CD14-positive monocyte (primary cell): ENCODE data around the gene UGDH. TPM values are rescaled to one million over a fixed set of nuclear protein-coding genes. Genes with fewer than 3 reads are reported as not detected.
A peak's percentile ranks its signal among the peaks of the same experiment; 100 is the strongest.

Experiments
- DNase-seq, 3 donors: peaks; one replicate each; pipeline ENCODE4 v3.0.0-alpha.2; 2011 to 2022
- H2AFZ ChIP-seq: 2 replicates; pipeline ENCODE4 v1.6.0; 2012; ENCODE audit warnings: mild to moderate bottlenecking, low read depth, low read length, inconsistent platforms; ENCODE audit not compliant: insufficient read depth, poor library complexity, severe bottlenecking
- H3K27ac ChIP-seq, 2 donors: 1 replicate in 1 of 2; 2 replicates in 1 of 2; pipeline ENCODE4 v1.5.1; 2012 to 2013; ENCODE audit warnings: low read length in 2 of 2, control low read depth in 1 of 2, inconsistent platforms in 1 of 2, low read depth in 1 of 2, mild to moderate bottlenecking in 1 of 2
- H3K27me3 ChIP-seq, 2 donors: one replicate each; pipeline versions ENCODE4 v1.6.0 to v1.6.1; 2011 to 2013; ENCODE audit warnings: low read length in 2 of 2; ENCODE audit not compliant: control insufficient read depth in 2 of 2, insufficient read depth in 2 of 2
- H3K36me3 ChIP-seq, 2 donors: replicated peaks in 1 of 2; 1 replicate in 1 of 2; 2 replicates in 1 of 2; pipeline versions ENCODE4 v1.5.1 to v1.6.1; 2012 to 2013; ENCODE audit warnings: low read length in 2 of 2, control low read depth in 1 of 2, inconsistent platforms in 1 of 2, mild to moderate bottlenecking in 1 of 2; ENCODE audit not compliant: insufficient read depth in 2 of 2, control insufficient read depth in 1 of 2
- H3K4me1 ChIP-seq, 2 donors: 1 replicate in 1 of 2; 2 replicates in 1 of 2; pipeline versions ENCODE4 v1.5.1 to v1.6.1; 2012 to 2013; ENCODE audit warnings: low read length in 2 of 2, control low read depth in 1 of 2, inconsistent platforms in 1 of 2, mild to moderate bottlenecking in 1 of 2, moderate library complexity in 1 of 2; ENCODE audit not compliant: insufficient read depth in 2 of 2, control insufficient read depth in 1 of 2
- H3K4me2 ChIP-seq: replicated peaks from 2 replicates; pipeline ENCODE3; 2012; ENCODE audit warnings: low read length, moderate library complexity, mild to moderate bottlenecking; ENCODE audit not compliant: poor library complexity, severe bottlenecking; ENCODE audit errors: extremely low read depth
- H3K4me3 ChIP-seq, 3 experiments: fragments of 200-600 bp in 1 of 3; sonication (generic) in 1 of 3; replicated peaks in 1 of 3; 1 replicate in 2 of 3; 2 replicates in 1 of 3; pipeline ENCODE4 v1.5.1; 2011 to 2013; ENCODE audit warnings: low read length in 3 of 3, mild to moderate bottlenecking in 3 of 3, control low read depth in 2 of 3, low read depth in 2 of 3, inconsistent platforms in 1 of 3, moderate library complexity in 1 of 3
- H3K79me2 ChIP-seq: 2 replicates; pipeline ENCODE4 v1.6.0; 2012; ENCODE audit warnings: mild to moderate bottlenecking, control low read depth, inconsistent platforms, low read length, moderate library complexity; ENCODE audit not compliant: insufficient read depth
- H3K9ac ChIP-seq: 2 replicates; pipeline ENCODE4 v1.6.0; 2017; ENCODE audit warnings: low read length, mild to moderate bottlenecking; ENCODE audit not compliant: insufficient read depth, poor library complexity, severe bottlenecking
- H3K9me3 ChIP-seq, 2 donors: replicated peaks in 1 of 2; 1 replicate in 1 of 2; 2 replicates in 1 of 2; pipeline versions ENCODE4 v1.5.1 to v1.6.1; 2012 to 2013; ENCODE audit warnings: low read length in 2 of 2, control low read depth in 1 of 2; ENCODE audit not compliant: control insufficient read depth in 1 of 2, insufficient read depth in 1 of 2
- H4K20me1 ChIP-seq: 2 replicates; pipeline ENCODE4 v1.6.0; 2012; ENCODE audit warnings: mild to moderate bottlenecking, low read length, control low read depth, moderate library complexity; ENCODE audit not compliant: insufficient read depth
- H3K27ac Mint-ChIP-seq, 7 donors: one replicate each; pipeline ENCODE4 v1.8.0; 2020; ENCODE audit warnings: mild to moderate bottlenecking in 7 of 7, mixed read lengths in 7 of 7, moderate library complexity in 6 of 7, inconsistent platforms in 2 of 7
- H3K27me3 Mint-ChIP-seq, 3 donors: one replicate each; pipeline ENCODE4 v1.8.0; 2021 to 2022; ENCODE audit warnings: low read depth in 3 of 3, mild to moderate bottlenecking in 3 of 3, mixed read lengths in 3 of 3, moderate library complexity in 3 of 3, inconsistent platforms in 1 of 3
- H3K36me3 Mint-ChIP-seq, 2 donors: one replicate each; pipeline ENCODE4 v1.8.0; 2020; ENCODE audit warnings: mixed read lengths in 2 of 2, inconsistent platforms in 1 of 2, mild to moderate bottlenecking in 1 of 2
- H3K4me1 Mint-ChIP-seq: one replicate; pipeline ENCODE4 v1.8.0; 2020; ENCODE audit warnings: mild to moderate bottlenecking, mixed read lengths
- H3K4me3 Mint-ChIP-seq, 2 donors: one replicate each; pipeline ENCODE4 v1.8.0; 2020; ENCODE audit warnings: mild to moderate bottlenecking in 2 of 2, mixed read lengths in 2 of 2, moderate library complexity in 1 of 2
- H3K9me3 Mint-ChIP-seq, 7 donors: one replicate each; pipeline ENCODE4 v1.8.0; 2020 to 2022; ENCODE audit warnings: mixed read lengths in 7 of 7, mild to moderate bottlenecking in 6 of 7, moderate library complexity in 6 of 7, inconsistent platforms in 2 of 7
- WGBS: methylation state at CpG from one replicate; pipeline ENCODE4 v1.1.5; 2013; ENCODE audit warnings: missing lambda C conversion rate; ENCODE audit not compliant: insufficient coverage; 5-methylcytosine and 5-hydroxymethylcytosine counted together
- intact Hi-C, 2 donors: fragments of 100-400 bp; cut with micrococcal nuclease; formaldehyde crosslinking; loops; one replicate each; pipeline versions ENCODE4 v1.15.0 to v1.15.1; 2023
- polyA plus RNA-seq, 3 donors: library from polyadenylated mRNA; depleted of rRNA in 1 of 3; unstranded in 2 of 3; stranded (reverse) in 1 of 3; fragments of 300-500 nt in 2 of 3; fragments of >200 nt in 1 of 3; fragmentation: Illumina TruSeq in 2 of 3; gene quantifications; 1 replicate in 2 of 3; 2 replicates in 1 of 3; pipeline ENCODE4 v1.2.3, GENCODE V29; 2012 to 2021
- TF ChIP-seq, protein P1 (sequence below): fragments of 200-600 bp; IDR thresholded peaks from one replicate; pipeline ENCODE4 v1.8.0; 2022; ENCODE audit warnings: antibody characterized with exemption, mild to moderate bottlenecking

The UGDH gene
- polyA plus RNA-seq, 3 donors = 4.6 to 19.7 (median 16.7) TPM

DNA sequence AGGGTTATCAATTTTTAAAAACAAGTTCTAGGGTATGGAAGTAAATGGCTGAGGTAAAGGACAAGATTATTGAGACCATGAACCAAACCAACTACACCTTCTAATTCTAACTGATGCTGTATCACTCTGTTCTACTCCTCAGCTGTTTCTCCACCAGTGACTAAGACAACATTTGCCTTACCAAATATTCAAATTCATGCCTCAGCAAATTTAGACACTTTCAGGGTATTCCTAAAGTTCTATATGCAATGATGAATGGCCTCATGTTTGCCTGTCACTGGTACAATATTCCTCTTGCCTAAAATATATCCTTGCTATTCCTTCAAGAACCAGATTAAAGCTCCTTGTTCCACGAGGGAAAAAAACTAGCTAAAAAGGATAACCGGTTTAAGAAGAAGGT is 73.5 kb downstream of the UGDH start:
- Mint-ChIP-seq H3K27me3 (peaks cover 0 to 3% (median 0%) of the 10 kb centered on the region in 3 donors), H3K36me3 (peaks cover 69 to 88% of the 10 kb centered on the region in 2 donors), H3K4me3 (no peak overlapping the region), H3K4me1 (peaks cover 20% of the 10 kb centered on the region), H3K9me3 (peaks cover 0 to 1% (median 0%) of the 10 kb centered on the region in 7 donors), H3K27ac (peak overlapping the region in 1 of 7 donors; percentile 14)
- Histone ChIP-seq H3K79me2 (peaks cover 37% of the 10 kb centered on the region), H3K4me1 (peaks cover 11 to 16% of the 10 kb centered on the region in 2 donors), H3K36me3 (peaks cover 69 to 88% of the 10 kb centered on the region in 2 donors), H3K4me2 (no peak overlapping the region), H3K9ac (no peak overlapping the region), H3K27me3 (no peaks in the 10 kb centered on the region), H2AFZ (no peak overlapping the region), H3K4me3 (no peak overlapping the region), H3K27ac (no peak overlapping the region), H3K9me3 (no peaks in the 10 kb centered on the region), H4K20me1 (peaks cover 61% of the 10 kb centered on the region)
- no peak for DNase-seq
- no CpG with 5 or more reads among the region's 2 CpGs for WGBS
- TF ChIP-seq, protein P1, sequence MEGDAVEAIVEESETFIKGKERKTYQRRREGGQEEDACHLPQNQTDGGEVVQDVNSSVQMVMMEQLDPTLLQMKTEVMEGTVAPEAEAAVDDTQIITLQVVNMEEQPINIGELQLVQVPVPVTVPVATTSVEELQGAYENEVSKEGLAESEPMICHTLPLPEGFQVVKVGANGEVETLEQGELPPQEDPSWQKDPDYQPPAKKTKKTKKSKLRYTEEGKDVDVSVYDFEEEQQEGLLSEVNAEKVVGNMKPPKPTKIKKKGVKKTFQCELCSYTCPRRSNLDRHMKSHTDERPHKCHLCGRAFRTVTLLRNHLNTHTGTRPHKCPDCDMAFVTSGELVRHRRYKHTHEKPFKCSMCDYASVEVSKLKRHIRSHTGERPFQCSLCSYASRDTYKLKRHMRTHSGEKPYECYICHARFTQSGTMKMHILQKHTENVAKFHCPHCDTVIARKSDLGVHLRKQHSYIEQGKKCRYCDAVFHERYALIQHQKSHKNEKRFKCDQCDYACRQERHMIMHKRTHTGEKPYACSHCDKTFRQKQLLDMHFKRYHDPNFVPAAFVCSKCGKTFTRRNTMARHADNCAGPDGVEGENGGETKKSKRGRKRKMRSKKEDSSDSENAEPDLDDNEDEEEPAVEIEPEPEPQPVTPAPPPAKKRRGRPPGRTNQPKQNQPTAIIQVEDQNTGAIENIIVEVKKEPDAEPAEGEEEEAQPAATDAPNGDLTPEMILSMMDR = no peak
- intact Hi-C loops = loop anchor here (10.0 kb wide), 2 partner anchors 241 to 269 kb away; partner anchors contain the start of genes UBE2K (in 1 of the 2) and WDR19 (in 1 of the 2)

- Histone ChIP-seq H4K20me1 (peaks cover 61% of the 10 kb centered on the region), H3K9me3 (no peaks in the 10 kb centered on the region), H3K27ac (no peak overlapping the region), H3K4me2 (no peak overlapping the region), H3K4me3 (no peak overlapping the region), H3K79me2 (peaks cover 29% of the 10 kb centered on the region), H3K9ac (no peak overlapping the region), H3K27me3 (no peaks in the 10 kb centered on the region), H3K36me3 (peaks cover 69 to 88% of the 10 kb centered on the region in 2 donors), H3K4me1 (peaks cover 10 to 14% of the 10 kb centered on the region in 2 donors), H2AFZ (no peak overlapping the region)
- Mint-ChIP-seq H3K27me3 (peaks cover 0 to 3% (median 0%) of the 10 kb centered on the region in 3 donors), H3K4me3 (no peak overlapping the region), H3K9me3 (peaks cover 0 to 1% (median 0%) of the 10 kb centered on the region in 7 donors), H3K27ac (peak overlapping the region in 2 of 7 donors; percentile 1 to 36), H3K4me1 (peaks cover 18% of the 10 kb centered on the region), H3K36me3 (peaks cover 69 to 91% of the 10 kb centered on the region in 2 donors)
- intact Hi-C loops = loop anchor here (10.0 kb wide), 2 partner anchors 242 to 268 kb away; partner anchors contain the start of genes UBE2K (in 1 of the 2) and WDR19 (in 1 of the 2)
- TF ChIP-seq, protein P1 = no peak
- DNase-seq = no peak
- WGBS = 94% methylated on average over 4 of the region's 11 CpGs
These were observed 74.2 kb downstream of the UGDH start for GRCh38 chr4:39452860-39453587.
